ENCODE measurements around the gene TMEM74B. TPM values are rescaled to one million over a fixed set of nuclear protein-coding genes. Genes with fewer than 3 reads are reported as not detected.
"Not testable (repeated sequence)": the region's sequence is repeated elsewhere in the genome, so short reads cannot be mapped to it uniquely, and the experiment has no call there.

The TMEM74B gene
- 7.1 TPM for total RNA-seq

DNA sequence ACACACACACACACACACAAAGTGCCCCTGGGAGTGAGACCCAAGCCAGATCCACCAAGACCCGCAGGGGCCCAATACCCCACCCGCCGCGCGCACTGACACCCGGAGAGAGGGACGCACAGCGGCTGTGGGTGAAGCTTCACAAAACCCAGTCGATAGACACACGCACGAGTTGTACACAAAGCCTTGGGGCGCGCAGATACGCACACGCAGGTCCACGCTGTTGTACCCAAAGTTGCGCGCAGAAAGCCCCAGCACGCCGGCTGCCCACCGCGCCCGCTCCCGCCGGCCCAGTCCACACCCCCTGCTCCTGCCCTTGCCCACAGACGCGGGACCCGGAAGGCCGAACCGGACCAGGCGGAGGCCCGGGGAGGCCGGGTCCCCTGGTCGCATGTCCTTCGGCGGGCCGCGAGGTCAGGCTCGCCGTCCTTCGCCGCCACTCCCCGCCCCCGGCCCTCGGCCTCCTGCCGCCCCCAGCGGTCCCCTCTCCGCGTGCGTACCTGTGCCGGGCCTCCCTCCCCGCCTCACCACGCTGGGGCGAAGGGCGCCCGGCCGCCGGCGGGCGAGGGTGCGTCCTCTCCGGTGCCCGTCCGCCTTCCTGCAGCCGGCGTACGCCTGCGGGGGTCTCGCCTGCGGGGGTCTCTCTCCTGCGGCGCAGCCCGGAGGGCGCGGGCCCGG, at the start of gene TMEM74B:
Gene TMEM74B (minus strand): TSS at position 344 of the 678 bp plus-strand sequence. CDS start 1,180 bp downstream, outside the sequence.
- intact Hi-C loops (cut with DNase I), result loop anchor here (10.0 kb wide), 1 partner anchor 210 kb away; no protein-coding TSS in a partner anchor
- no peak for ATAC-seq
- DNase-seq (ENCODE audit: low spot score), result no peak

DNA sequence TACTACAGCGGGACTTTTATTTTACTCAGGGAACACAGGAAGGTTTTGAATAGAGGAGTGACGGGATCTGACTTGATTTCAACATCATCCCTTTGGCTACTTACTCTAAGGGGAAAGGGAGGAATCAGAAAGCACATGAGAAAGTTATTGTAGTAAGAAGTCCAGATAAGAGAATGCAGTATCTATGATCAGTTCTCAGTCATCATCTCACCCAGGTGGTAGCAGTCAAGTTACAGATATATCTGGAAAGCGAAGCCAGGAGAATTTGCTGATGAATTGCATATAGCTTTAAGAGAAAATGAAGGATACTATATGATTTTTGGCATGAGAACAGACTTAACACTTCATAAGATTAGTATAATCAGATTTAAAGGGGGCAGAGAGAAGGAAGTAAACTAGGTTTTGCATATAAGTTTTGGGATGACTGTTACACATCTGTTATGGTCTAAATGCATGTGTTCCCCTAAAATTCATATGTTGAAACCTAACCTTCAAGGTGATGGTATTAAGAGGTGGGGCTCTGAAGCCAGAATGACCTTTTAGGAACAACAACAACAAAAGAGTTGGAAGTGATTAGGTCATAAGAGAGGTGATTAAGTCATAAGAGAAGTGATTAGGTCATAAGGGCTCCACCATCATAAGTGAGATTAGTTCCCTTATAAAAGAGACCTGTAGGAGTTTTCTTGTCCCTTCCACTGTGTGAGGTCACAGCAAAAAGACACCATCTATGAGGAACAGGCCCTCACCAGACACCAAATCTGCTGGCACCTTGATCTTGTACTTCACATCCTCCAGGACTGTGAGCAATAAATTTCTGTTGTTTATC, 47.7 kb upstream of the TMEM74B start:
- DNase-seq (ENCODE audit: low spot score), result no peak
- no peak for ATAC-seq
- intact Hi-C loops (cut with DNase I), result no loop called here

DNA sequence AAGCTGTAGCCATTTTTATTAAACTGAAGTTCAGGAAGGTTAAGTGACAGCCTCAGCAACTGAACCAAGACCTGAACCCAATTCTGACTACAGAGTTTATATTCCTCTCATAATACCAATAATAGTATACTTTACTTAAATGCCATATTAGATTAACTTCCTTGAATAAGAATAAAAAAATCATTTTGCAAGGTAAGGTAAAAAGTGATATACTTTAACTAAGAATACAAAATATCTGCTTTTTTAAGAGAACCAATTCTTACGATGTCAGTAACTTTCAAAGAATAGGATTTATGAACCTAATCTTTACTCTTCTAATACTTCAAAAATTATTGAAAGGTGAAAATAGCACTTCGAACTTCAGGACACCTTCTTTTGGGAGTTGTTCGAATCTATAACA, 44.8 kb upstream of the TMEM74B start:
- intact Hi-C loops (cut with DNase I), result no loop called here
- ATAC-seq (no peak), DNase-seq (ENCODE audit: low spot score) (no peak)

DNA sequence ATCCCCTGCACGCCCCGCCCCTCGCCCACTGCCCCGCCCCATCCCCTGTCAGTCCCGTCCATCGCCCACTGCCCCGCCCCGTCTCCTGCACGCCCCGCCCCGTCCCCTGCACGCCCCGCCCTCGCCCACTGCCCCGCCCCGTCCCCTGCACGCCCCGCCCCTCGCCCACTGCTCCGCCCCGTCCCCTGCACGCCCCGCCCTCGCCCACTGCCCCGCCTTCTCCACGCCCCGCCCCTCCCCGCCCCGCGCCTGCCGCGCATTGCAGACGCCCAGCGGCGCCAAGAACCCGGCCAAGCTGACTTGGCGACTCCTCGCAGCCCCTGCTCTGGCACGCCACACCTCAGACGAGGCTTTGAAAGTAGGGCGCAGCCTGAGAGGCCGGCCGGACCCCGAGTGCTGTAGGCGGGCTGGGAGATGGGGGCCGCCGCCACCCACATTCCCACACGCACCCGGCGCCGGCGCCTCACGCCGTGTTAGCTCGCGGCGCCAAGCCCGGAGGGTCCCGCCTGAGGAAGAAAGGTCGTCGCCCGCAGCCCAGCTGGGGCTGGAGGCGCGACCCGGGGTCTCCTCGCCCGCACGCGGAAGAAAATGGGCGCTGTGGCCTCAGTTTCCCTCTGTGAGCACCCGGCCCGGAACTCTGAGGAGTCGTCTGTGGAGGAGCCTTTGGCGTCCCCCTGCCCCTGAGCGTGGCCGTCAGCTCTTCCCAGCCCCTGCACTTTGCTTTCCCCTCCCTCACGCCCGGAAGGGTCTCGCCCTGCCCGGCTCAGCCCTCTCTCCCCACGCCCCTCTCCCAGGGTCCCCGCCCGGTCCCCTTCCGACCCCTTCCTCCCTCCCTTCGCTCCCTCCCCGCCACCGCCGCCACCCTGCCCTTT, 41.2 kb upstream of the TMEM74B start, which contains the start of gene RAD21L1:
Gene RAD21L1 (plus strand): TSS at position 262 of the 872 bp plus-strand sequence. CDS start 2,410 bp downstream, outside the sequence.
- ATAC-seq (peak; percentile 93), DNase-seq (ENCODE audit: low spot score) (peak; percentile 88)
- intact Hi-C loops (cut with DNase I), result no loop called here

DNA sequence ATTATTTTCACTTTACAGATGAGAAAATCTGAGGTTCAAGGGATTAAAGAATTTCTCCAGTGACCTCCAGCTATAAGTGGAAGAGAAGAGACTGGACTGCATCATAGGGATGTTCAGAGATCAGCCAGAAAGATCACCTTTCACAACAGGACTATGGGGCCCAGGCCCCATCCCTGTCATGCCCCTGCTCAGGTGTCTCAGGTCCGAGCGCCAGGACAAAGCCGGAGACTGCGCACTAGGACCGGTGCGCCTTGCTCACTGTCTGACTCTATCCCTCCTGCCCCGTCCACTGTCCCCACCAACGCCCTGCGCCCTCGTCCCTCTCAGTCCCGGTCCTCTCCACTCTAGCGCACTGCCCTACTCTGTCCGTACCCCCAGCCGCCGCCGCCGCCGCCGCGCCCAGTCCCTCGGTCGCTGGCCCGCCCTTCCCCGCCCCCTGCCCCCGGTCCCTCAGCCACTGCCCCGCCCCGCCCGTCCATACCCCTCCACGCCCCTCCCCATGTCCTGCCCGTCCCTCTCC, 40.5 kb upstream of the TMEM74B start:
- peak; percentile 70 for ATAC-seq
- DNase-seq (ENCODE audit: low spot score), result no peak
- intact Hi-C loops (cut with DNase I), result no loop called here

DNA sequence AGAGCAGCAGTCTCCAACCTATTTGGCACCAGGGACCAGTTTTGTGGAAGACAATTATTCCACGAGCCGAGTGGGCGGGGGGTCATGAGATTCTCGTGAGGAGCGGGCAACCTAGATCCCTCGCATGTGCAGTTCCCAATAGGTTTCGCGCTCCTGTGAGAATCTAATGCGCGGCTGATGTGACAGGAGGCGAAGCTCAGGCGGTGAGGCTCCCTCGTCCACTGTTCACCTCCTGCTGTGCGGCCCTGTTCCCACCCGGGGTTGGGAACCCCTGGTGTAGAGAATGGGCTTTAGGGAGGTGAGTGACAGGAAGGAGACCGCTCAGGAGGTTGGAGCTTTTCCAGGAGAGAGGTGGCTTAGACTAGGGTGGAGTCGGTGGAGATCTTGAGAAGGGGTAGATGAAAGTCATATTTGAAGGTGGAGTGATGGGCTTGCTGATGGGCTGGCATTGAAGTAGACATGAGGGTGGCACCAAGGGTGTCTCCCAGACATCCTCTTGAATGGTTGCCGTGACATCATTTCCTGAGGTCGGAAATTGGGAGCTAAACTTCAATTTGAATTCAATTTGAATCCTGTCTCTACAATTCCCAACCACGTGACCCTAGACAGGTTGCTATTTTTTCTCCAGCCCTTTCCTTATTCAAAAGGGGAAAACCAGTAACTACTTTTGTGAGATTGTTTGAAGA, 39.6 kb upstream of the TMEM74B start:
- DNase-seq (ENCODE audit: low spot score) (no peak), ATAC-seq (no peak)
- intact Hi-C loops (cut with DNase I), result no loop called here

DNA sequence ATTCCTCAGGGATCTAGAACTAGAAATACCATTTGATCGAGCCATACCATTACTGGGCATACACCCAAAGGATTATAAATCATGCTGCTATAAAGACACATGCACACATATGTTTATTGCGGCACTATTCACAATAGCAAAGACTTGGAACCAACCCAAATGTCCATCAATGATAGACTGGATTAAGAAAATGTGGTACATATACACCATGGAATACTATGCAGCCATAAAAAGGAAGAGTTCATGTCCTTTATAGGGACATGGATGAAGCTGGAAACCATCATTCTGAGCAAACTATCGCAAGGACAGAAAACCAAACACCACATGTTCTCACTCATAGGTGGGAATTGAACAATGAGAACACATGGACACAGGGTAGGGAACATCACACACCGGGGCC, 38.0 kb upstream of the TMEM74B start:
- ATAC-seq; DNase-seq (ENCODE audit: low spot score); intact Hi-C loops (cut with DNase I): not testable (repeated sequence)

DNA sequence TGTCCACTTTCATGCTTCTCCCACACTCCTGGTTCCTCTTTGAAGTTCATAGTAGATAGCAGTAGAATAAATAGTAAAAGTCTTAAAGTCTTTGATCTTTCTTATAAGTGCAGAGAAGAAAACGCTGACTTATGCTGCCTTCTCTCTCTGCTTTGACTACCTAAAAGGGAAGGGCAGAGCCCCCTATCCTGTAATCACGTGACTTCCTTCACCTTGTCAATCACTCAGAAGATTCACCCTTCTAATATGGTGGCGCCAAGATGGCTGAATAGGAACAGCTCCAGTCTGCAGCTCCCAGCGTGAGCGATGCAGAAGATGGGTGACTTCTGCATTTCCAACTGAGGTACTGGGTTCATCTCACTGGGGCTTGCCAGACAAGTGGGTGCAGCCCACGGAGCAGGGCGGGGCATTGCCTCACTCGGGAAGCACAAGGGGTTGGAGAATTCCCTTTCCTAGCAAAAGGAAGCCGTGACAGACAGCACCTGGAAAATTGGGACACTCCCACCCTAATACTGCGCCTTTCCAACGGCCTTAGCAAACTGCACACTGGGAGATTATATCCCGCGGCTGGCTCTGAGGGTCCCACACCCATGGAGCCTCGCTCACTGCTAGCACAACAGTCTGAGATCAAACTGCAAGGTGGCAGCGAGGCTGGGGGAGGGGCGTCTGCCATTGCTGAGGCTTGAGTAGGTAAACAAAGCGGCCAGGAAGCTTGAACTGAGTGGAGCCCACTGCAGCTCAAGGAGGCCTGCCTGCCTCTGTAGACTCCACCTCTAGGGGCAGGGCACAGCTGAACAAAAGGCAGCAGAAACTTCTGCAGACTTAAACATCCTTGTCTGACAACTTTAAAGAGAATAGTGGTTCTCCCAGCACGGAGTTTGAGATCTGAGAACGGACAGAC, 32.0 kb upstream of the TMEM74B start:
- ATAC-seq; intact Hi-C loops (cut with DNase I): not testable (repeated sequence)

DNA sequence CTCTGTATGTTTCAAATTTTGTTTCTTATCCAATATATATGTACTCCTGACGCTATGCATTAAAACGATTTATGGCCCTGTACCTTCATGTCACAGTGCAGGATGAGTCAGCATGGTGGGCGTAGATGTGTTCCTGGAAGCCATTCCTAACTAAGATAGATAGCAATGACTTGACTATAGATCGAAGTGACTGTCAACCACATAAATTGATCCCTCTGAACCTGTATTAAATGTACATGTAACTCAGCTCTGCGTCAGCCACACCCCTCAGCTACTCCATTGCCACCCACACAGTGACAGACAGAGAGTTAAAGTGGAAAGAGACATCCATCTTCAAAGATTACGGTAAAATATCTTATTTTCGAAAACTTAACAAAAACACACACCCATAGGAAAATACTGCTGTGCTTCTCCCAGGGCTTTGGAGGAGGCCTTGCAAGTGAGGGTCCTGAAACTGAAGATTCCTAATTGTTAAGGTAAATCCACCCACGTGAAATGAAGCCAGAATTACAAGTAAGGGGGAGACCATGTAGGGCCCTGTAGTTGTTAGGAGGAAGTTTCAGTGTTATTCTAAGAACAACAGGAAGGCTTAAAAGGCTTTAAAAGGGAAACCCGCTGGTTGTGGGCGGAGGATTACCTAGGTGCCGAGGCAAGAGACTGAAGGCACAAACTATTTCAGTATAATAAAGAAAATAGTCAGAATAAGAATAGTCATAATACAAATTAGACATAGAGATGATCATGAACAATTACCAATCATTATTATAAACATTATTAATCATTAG, 30.8 kb upstream of the TMEM74B start:
- DNase-seq (ENCODE audit: low spot score), result no peak
- no peak for ATAC-seq
- intact Hi-C loops (cut with DNase I), result no loop called here

More for the DNA sequence above, 32.0 kb upstream of the TMEM74B start:
- not testable (repeated sequence) for DNase-seq (ENCODE audit: low spot score)

DNA sequence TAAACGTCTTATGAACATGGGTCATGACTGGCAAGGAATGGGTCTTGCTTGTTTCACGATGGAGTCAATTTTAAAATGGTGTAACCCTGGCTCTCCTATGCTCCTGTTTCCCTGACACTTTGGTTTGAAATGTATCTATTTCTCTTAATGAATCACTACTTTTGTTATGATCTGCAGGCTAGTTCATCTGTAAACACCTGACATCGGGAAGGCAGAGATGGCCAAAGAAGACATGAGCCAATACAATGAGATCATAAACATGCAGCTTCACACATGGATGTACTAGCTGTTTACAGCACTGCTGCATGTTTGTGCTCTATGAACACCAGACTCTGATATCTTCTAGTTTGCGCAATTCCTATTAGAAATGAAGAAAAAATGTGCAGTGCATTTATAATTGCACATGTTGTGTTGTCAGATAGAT, 30.1 kb upstream of the TMEM74B start:
- ATAC-seq, result no peak
- DNase-seq (ENCODE audit: low spot score), result no peak
- intact Hi-C loops (cut with DNase I), result no loop called here

DNA sequence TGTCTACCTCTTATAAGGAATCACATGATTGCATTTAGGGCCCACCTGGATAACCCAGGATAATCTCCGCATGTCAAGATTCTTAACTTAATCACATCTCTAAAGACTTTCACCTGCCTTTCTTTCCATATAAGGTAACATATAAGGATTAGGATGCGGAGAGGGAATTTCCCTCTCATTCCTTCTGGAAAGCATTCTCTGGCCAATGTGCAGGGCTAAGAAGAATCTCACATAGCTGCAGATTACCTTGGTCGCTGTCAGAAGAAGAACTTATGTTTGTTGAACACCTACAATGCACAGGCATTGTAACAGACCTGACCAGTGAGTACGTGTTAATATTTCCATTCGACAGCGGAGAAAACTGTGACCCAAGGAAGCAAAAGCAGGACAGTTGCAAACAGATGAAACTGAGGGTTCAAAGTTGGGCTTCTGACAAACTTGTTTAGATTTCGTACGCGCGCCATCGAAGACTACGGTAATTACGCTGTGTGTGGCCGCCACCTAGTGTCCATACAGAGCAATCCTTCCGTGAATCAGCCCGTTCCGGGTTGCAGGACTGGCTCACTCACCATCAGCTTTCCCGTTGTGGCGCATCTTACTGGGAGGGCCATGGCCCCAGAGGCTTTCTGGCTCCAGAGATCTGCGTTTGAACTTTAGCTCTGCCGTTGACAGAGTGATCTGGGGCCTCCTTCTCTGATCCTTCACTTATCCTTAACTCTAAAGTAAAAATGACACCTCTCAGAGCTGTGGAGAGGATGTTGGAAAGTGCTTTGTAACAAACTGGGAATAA, 28.0 kb upstream of the TMEM74B start:
- intact Hi-C loops (cut with DNase I), result no loop called here
- peak; percentile 87 for ATAC-seq
- DNase-seq (ENCODE audit: low spot score), result peak; percentile 79

DNA sequence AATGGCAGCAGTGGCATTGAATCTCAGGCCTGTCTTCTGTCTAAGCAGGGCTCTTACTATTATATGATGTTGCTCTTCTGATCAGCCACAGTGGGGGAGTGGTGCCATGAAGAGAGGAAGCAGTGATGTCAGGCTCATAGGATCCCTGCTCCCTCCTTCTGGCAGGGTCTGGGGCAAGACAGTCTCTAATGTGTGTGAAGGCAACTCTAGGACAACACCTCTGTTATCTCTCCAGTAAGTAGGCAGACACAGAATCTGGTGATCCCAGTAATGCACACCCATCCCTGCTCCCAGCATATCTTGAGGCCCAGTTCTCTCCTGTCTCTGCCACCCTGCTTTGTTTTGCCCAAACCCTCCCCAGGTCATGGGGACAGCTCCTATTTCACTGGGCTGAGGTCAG, 27.2 kb upstream of the TMEM74B start:
- ATAC-seq (no peak), DNase-seq (ENCODE audit: low spot score) (no peak)
- intact Hi-C loops (cut with DNase I), result no loop called here

DNA sequence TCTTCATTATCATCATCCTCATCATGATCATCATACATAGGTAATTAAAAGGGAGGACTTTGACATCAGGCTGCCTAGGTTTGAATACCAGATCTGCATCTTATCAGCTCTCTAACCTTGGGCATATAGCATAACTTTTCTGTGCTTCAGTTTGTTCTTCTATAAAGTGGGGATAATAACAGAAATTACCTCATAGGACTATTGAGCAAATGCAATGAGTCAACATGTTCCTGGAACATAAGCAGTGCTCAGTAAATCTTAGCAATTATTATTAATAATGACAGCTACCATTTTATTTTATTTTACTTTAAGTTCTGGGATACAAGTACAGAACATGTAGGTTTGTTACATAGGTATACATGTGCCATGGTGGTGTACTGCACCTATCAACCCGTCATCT, 25.7 kb upstream of the TMEM74B start:
- no peak for DNase-seq (ENCODE audit: low spot score)
- intact Hi-C loops (cut with DNase I), result no loop called here
- ATAC-seq, result no peak

DNA sequence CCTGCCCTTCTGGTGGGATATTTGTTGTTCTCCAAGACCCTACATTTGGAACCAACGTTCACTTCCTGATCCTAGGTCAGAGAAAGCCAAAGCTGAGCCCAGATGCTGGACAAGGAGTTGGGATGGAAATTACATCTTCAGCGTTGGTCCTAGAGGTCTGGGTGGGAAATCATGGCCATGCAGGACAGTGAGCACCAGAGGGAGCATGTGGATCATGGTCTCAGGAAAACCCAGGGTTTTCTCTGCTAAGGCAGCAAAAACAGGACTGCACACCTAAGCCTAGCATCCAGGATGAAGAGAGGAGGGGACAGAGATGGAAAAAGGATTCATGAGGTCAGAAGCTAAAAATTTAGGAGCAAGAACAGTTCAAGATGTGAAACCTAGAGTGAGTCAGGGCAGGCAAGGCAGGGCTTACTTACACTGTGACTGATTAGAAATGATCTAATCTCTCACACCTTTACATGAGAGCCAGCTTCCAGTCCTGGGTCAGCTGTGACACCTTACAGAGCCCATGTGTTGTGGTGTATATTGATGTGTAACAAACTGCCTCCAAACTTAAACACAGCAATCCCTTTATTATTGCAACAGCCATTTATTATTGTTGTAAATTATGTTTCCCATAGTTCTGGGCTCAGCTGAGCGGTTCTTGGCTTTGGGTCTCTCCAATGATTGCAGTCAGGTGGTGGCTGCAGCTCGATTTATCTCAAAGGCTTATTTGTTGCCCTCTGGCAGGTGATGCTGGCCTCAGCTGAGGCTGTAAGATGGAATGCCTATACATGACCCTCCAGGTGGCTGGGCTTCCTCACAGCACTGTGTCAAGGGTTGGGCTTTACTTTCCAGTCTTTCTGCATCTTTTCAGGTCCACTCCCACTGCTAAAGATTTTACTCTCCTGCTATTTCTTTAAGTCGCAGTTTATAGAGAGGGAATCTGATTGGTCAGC, 24.9 kb upstream of the TMEM74B start:
- DNase-seq (ENCODE audit: low spot score) (no peak), ATAC-seq (no peak)
- intact Hi-C loops (cut with DNase I), result no loop called here

DNA sequence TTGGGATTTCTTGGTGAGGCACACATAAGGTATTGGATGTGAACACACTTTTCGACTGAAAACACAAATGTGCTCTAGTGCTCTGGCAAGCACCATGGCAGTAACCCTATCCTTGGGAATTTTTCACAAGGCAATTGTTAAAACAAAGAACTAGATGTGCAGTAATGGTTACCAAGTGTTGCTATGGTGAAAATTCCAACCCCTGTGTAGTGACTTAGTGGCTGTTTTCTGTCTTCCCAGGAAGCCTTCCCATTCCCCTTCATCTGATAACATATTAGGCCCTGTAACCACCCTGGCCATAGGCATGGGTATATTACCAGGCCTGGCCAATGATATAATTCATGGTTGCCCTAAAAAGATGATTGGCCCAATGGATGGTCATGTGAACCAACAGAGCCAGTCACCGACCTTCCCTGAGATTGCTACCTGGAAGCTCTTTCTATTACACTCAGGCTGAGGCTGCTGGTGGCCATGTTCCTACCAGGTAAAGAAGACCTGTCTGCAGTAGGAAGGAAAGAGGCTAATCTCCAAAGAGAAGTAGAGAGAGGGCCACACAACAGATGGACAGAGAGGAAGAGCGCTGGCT, 22.6 kb upstream of the TMEM74B start:
- intact Hi-C loops (cut with DNase I), result no loop called here
- no peak for ATAC-seq
- no peak for DNase-seq (ENCODE audit: low spot score)

Measured in sciatic nerve (tissue), 2 donors.